Endometrial microvascular endothelial cells (primary cell): ENCODE results near the gene LRRC46. TPM values are rescaled to one million over a fixed set of nuclear protein-coding genes. Genes with fewer than 3 reads are reported as not detected.

Experiments used
- in situ Hi-C: cut with HindIII; loops from 2 replicates; pipeline ENCODE4 v1.10.0; 2017; ENCODE audit warnings: low sequenced_read_pairs, low pct_unique_long_range_greater_than_20kb; ENCODE audit errors: inconsistent ontology term
- total RNA-seq: library from RNA; depleted of rRNA; stranded (reverse); fragments of >200 nt; gene quantifications from one replicate; pipeline ENCODE4 v1.2.3, GENCODE V29; 2015; ENCODE audit errors: inconsistent ontology term

LRRC46 gene
- total RNA-seq, 1 donor from 2014 or later: not detected

DNA sequence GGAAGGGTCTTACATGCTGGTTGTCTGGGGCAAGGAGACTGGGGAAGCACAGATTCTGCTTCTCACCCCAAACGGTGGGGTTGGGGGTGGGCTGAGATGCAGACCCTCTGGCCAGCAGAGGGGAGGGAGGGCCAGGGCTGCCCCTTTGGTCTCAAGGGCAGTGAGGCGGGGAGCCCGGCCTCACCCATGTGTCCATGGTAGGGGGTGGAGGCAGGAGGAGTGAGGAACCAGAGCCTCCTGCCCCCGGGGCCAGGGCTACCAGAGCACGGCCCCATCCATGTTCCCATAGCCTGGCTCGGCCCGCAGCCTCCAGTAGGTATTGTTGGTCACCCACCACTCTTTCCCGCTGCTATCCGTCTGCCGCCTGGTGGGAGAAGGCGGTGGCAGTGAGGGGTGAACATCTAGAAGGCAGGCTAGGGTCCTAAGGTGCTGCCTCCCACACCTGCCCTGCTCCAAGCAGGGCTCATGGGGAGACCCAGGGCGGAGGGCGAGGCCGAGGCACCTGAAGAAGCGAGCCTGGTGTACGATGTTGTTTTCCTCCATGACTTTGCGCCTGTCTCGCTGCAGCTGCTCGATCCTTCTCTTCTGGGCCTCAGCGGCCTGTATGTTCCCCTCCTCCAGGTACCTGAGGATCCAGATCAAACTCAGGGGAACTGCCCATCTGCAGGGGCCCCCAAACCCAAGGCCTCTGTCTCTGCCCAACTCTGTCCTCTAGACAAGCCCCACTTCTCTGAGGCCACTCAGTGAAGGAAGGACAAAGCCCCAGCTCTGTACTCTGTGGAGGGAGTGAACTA is 23.2 kb upstream of the LRRC46 start:
- in situ Hi-C loops: no loop called here

DNA sequence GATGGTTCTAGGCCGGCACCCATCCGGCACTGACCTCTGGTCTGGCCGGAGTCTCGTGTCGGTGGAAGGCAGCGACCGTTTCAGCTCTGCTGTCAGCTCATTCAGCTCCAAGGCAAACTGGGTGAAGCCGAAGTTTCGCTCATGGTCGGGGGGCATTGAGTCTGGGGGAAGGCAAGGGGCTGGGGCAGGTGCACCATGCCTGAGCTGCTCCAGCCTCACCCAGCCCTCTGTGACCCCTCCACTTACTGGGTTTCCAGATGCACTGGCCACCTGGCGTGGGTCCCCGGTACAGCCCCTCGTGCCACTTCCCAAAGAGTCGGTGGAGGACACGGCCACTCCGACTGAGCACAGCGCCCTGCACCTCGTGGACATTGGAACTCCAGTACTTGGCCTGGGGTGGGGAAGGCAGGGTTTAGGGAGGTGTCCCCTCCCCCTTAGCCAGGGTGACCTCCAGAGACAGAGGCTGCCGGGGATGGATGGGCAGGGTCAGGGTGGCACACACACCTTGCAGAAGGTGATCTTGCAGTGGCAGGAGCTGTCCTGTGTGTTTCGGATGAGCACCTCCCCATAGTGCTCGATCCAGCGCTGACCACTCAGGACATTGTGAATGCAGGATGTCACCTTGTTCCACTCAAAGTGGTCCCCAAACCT is 22.5 kb upstream of the LRRC46 start:
- in situ Hi-C loops: no loop called here

DNA sequence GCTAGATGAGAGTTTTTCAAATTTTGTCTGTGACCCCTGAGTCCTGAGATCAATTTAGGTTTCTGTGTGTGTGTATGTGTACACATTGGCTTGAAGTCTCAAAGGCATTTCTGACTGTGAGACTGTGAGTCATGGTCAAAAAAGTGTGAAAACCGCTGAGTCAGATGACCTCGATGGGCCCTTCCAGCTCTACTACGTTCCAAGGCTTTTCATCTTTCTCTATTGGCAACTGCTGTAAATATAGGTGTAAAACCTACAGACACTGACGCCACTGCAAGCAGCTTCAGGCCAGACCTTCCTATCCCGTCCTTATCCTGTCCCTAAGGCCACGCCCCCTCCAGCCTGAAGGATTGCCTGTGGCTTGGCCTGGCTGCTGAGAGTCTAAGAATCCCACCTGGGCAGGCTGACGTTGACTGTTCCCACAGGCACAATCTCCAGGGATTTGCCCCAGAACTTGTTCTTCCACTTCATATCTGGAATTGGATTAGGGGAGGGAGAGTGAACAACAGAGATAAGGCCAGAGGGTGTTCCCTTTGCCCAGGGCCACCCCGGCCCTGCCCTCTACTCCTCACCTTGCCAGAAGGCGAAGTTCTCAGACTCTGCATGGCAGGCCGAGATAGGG is 21.2 kb upstream of the LRRC46 start:
- in situ Hi-C loops: no loop called here

DNA sequence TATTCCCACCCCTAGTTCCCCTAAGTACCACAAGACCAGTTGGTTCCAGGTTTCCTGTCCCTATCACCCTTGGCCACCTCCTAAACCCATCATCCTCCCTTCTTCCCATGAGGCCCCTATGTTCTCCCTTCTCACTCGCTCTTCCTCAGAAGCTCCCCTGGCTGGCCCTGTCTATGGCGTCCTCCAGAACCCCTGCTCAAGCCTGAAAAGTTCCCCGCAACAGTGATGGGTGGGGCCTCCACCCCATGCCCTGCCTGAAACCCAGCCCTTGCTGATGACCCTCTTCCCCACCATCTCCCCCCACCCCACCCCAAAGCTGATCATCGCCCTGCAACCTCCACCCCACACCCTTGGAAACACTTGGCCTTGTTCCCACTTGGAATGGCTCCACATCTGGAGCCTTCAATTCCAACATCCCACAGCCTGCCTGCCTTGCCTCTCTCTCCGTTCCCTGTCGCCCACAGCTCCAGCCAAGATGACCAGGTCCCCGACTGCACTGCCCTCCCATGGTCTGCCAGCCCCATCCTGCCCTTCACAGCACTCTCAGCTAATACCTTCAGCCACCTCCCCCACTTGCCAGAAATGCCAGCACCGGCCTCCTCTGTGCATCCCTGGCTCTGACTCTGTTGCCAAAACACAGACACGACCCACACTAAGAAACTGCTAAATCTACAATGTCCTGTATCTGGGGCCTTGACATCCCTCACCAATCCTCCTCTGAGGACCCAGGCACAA is 20.4 kb upstream of the LRRC46 start:
- in situ Hi-C loops: no loop called here

DNA sequence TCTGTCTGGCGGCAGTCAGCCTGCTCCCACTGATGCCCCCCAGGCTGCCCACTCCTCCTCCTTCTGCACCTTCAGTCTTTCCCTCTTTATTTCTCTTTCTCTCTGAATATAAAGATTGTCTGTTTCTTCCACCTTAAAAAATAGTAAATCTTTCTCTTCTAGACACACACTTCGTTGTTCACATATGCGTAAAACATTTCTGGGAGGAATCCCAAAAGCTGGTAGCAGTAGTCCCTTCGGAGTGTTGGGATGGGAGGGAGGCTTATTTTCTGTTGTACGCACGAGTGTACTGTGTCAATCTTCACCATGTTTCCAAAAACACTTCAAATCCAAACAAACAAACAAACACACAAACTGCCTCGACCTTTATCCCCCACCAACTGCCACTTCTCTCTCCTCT is 19.8 kb upstream of the LRRC46 start:
- in situ Hi-C loops: no loop called here

DNA sequence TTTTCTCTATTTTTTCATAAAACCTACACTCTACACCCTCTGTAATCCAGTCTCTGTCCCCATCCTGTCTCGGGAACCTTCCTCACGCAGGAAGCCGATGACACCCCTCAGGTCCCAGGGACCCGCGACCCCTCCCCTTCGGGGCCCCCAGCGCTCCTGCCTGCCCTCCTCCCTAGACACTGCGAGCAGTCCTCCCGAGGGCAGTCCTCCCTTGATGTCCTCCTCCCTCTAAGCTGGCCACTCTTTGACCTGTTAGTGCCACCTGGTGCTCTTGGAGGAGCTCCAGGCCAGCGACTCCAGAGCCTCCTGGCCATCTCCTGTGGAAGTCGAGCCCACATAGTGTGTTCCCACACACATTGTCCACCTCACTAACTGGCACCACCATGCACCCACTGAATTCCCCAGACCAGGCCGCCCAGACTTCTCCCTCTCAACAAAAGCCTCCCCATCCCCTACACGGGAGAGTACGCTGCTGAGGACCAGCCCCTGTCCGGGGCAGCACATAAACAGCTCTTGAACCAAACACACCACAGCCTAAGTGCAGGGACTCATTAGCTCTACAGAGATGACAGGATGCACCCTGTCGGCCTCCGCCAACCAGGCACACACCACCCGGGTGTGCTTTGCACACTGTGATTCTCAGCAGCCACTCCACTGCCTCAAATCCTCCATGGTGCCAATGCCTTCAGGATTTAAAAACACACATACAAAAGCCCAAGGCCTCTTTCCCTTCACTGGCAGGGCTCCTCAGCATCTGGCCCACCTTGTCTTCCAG is 19.1 kb upstream of the LRRC46 start:
- in situ Hi-C loops: no loop called here

DNA sequence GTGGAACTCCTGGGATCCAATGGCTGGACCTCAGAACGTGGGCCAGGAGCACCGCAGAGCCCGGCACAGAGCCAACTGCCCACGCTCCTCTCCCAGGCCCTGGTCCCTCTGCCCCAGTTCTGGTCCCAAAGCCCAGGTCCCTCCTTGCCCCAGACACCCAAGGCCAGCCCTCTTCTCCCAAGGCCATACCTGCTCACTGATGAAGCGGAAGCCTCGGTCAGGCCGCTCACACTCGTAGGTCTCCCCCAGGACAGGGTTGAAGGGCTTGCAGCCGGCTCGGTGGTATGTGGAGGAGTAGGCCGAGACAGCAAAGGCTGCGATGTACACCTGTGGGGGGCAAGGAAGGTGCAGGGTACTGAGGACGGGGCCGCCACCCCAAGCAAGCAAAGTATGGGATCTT is 18.4 kb upstream of the LRRC46 start:
- in situ Hi-C loops: no loop called here

DNA sequence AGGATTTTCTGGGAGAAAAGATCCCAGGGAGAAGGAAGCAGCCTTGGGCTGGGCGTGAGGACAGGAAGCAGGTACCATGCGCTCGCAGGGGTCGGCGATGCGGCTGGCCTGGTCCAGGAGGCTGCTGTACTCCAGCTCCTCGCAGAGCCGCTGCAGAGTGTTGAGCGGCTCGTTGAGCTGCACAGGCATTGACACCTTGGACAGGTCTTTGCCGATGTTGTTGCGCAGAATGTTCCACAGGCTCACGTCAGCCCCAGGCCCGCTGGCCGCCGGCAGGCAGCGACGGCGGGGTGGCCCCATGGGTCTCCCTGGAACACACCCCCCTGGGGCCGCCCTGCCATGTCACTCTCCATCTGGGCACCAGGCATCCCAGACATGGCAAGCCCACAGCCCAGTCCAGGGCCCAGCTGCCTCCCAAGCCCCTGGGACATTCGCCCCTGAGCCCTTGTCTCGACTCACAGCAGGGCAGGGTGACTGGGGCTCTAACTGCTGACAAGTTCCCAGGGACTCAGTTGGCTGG is 17.9 kb upstream of the LRRC46 start:
- in situ Hi-C loops: no loop called here

DNA sequence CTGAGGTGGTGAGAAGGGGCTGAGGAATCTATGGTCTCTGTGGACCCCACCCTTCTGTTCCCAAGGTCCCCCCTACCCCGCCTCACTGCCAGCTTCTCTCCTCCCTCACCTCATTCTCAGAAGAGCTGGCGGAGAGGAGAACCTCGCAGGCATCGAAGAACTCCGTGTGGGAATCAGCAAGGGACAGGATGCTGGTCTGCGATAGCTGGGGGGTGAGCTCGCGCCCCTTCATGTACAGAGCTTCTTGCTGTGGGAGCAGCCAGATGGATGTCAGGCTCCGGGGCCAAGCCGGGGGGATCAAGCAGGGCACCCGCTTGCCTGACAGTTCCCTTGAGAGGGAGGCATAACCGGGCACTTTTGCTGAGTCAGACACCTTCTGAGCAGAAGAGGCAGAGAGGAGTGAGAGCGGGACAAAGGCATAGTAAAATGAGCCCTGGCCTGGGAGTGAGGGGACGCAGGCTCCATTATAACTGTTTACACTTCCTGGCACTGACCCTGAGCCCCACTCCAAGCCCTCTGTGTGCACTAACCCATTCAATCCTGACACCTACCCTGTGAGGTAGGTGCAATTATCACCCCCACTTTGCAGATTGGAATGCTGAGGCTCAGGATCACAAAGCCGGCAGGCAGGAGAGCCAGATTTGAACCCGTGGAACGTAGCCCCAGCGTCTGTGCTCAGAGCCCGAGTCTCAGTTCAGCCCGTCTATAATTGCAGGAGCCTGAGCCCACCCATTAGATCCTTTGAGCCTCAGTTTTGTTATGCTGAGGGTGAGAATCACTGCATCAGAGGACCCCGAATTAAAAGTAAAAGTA is 16.2 kb upstream of the LRRC46 start:
- in situ Hi-C loops: no loop called here

DNA sequence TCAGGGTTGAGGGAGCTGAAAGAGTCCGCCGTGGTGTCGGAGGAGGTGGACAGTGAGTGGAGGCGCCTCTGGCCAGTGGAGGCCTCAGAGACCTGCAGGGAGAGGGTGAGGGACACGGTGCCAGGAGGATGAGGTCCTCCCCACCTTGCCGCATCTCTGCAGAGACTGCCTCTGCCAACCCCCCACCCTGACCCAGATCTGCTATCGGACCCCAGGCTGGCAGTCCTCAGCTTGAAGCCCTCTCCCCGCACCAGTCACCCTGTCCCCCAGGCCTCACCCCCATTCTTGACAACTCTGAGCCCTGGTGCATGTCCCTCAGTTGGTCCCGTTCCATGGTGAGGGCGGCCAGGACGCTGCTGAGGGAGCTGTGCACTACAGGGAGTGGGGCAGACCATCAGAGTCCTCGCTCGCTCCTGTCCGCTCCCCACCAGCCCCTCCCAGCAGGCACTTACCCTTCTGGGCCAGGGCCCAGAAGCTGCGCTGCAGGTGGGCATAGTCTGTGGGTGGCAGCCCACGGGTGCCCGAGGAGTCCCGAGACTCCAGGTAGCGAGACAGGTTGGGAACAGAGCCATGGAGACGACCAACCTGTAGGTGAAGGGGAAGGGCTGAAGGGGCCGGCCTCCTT is 15.2 kb upstream of the LRRC46 start:
- in situ Hi-C loops: no loop called here

DNA sequence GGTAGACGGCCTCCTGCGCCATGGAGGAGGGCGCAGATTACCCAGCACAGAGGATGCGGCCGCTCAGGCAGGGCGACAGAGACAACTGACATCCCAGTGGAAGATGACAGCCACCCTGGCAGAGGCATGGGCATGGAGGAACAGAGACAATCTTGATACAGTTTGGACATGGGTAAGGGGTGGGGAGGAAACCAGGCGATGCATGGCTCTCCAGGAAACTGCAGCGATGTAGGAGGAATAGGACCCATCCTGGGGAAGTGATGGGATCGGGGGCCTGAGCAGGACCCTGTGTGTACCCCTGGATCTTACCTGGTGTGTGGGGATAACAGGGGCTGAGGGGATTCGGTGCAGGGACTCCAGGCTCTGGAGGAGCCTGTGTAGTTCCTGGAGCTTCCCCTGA is 14.5 kb upstream of the LRRC46 start:
- in situ Hi-C loops: no loop called here

DNA sequence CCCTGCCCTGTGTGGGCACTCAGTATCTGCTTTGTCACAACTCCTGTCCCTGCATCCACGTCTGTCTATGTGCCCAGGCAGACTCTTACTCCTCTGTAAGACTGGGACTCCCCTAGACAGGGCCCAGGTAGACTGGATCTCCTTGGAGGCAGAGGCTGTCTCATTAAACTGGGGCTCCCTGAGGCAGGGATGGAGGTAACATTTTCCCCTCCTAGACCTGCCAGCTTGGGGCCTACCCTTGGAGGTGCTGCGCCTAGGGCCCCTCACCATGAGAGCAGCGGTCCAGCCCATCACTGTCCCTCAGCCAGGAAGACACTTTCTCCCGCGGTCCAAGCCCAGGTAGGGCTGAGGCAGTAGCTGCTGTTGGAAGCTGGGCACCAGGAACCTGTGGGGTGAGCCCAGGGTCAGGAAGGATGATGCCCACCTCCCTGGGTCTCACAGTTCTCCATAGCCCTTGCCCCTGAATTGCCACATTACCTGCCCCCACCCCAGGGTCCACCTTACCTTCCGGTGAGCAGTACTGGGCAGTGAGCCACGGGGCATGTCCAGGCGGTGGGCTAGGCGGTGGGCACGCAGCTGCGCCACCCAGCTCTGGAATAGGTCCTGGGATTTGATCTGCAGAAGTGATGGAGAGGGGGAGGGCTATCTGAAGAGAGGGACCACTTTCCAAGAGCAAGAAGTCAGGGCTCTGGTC is 13.3 kb upstream of the LRRC46 start:
- in situ Hi-C loops: no loop called here

DNA sequence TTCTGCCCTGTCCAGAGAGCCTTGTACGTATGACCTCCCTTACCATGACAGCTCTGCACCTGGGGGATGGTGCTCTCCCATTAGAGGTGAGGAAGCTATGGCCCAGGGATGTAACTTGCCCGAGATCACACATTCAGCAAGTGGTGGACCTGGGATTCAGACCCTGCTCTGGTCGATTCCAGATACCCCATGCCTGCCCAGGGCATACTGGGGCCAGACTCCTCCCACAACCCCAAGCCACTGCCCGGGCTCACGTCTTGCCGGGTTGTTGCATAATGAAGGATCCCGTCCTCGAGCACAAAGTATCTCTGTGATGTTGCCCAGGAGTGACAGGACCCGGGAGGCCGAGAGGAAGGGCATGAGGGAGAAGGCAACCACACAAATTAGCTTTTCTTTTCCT is 12.0 kb upstream of the LRRC46 start:
- in situ Hi-C loops: no loop called here

DNA sequence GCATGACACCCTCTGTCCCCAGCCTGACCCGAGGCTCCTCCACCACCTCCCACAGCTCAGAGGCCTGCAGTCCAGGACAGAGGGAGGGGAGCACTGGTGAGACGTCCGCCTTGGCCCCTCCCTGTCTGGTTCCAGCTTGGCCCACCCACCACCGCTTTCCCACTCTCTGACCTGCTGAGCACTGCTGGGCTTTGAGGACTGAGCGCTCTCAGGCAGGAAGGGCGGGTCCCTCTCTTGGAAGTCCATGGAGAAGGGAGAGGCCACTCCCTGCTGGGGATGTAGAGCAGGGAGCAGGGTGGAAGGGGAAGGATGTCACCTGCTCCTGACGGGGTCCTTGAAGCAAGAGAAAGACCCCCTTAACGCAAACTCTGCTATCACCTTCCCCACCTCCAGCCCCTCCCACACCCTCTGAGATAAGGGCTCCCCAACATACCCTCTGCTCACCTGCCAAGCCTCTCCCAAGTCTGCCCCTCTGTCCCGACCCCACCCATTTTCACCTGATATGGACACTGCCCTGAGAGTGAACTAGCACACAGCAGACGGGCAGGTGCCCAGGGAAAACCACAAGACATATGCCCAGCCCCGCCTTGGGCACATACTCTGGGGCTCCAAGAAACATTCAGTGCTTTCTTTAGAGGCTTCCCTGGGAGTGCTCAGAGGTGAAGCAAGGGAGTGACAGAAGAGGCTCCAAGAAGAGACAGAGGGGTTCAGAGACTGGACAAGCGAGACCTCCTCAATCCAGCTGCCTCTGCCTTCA is 11.3 kb upstream of the LRRC46 start:
- in situ Hi-C loops: no loop called here

DNA sequence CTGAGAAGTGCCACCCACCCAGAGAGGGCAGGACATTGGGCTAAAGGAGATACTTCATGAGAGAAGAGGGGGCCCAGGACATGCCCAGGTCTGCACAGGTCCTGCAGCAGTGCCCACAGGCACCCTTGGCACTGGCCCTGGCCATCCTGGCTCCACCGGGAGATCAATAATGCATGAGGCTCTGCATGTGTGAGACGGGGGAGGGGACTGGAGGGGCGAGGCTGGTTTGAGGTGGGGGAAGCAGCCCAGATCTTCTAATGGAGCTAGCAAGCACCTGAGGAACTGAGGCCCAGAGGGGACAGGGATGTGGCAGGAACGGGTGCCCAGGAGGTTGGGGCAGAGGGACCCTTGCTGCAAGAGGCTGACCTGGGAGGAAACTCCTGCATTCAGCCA is 10.4 kb upstream of the LRRC46 start:
- in situ Hi-C loops: no loop called here
